Superior temporal gyrus (tissue), 1 donor: ENCODE measurements around the gene GNG4.

Experiments used
- DNase-seq: peaks from one replicate; pipeline ENCODE4 v3.0.0-alpha.2; 2016; ENCODE audit errors: extremely low spot score

GNG4 gene

GRCh38 chr1:235649368-235650163, at the start of gene GNG4:
TSS of gene GNG4 (minus strand) at chr1:235649784. CDS start at chr1:235583838, 65,946 bp downstream.
- DNase-seq = no peak

GRCh38 chr1:235697508-235697907, 47.9 kb upstream of the GNG4 start:
- no peak for DNase-seq

DNA sequence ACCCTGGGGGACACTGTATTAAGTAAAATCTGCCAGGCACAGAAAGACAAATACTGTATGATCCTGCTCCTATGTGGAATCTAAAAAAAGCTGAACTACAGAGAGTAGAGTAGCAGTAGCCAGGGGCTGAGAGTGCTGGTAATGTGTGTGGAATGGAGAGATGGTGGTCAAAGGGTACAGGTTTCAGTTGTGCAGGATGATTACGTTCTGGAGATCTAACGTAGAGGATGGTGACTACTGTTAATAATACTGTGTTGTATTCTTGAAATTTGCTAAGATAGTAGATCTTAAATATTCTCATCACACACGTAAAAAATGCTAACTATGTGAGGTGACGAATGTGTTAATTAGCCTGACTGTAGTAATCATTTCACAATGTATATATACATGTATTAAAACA, 39.8 kb upstream of the GNG4 start:
- no peak for DNase-seq

DNA sequence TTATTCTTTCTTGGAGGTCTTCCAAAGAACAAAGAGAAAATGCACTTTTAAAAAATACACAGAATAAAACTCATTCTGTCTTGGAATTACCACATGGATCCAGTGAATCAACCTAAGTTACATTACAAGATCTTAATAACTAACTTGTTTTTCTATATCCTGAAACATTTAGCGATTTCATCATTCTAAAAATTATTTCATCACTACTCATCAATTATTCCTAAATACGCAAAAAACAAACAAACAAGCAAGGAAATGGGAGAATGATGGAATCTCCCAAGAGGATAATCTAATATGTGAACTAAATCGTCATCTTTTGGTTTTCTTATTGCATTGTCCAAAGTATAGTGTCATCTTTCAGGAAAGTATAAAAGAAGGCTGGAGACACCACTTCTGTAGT, 38.5 kb upstream of the GNG4 start:
- no peak for DNase-seq

GRCh38 chr1:235683653-235684052, 34.1 kb upstream of the GNG4 start:
- no peak for DNase-seq

GRCh38 chr1:235682216-235682615, 32.6 kb upstream of the GNG4 start:
- DNase-seq = no peak

DNA sequence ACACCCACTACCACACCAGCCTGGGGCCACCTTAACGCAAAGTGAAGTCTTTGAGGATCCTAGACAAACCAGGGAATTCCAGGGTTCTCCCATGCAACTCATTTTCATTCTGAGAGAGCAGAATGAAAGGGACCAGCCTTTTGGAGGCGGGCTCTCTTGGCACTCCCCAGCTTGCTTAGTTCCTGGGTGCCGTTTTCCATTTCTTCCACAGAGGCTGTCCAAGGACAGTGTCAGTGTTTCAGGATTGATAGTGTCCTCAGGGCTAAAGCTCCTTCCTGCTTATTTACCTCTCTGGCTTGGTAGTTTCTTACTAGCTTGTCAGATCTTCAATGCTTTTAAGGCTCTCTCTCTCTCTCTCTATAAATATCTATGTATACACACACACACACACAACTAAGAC, 30.1 kb upstream of the GNG4 start:
- no peak for DNase-seq

DNA sequence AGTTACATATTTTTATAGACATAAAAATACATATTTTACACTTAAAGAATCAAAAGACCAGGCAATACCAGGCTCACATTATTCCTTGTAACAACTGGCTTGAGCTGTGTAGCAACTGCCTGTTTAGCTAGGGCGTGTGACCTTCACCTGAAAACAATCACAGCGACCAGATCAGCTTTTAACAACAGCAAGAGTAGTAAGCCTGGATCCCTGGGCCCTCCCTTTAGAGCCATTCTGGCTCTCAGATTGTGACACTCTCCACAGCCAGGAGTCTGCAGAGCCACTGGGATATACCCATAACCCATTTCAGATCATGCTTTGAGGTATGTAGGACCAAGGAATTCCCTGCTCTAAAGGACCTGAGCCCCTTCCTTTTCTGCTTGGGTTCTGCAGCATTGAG, 29.4 kb upstream of the GNG4 start:
- no peak for DNase-seq

GRCh38 chr1:235675152-235675890, 25.7 kb upstream of the GNG4 start:
- DNase-seq = no peak

- DNase-seq = no peak
Measured at GRCh38 chr1:235673981-235674380, 24.4 kb upstream of the GNG4 start.

DNA sequence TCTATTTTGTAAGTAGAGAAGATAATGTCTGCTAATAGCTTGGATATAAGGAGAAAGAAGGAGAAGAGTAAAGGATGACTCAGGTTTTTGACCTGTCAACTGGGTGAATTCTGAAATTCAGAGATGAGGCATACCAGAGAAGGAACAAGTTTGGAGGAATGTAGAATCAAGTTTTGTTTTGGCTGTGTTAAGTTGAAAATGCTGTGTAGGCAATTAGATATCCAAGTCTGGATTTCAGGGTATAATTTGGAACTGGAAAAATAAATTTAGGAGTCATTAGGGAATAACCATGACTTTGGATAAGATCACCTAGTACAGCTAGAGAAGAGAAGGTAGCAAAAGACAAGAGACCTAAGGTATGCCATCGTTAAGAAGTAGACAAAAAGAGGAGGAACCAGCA, 22.4 kb upstream of the GNG4 start:
- no peak for DNase-seq

DNA sequence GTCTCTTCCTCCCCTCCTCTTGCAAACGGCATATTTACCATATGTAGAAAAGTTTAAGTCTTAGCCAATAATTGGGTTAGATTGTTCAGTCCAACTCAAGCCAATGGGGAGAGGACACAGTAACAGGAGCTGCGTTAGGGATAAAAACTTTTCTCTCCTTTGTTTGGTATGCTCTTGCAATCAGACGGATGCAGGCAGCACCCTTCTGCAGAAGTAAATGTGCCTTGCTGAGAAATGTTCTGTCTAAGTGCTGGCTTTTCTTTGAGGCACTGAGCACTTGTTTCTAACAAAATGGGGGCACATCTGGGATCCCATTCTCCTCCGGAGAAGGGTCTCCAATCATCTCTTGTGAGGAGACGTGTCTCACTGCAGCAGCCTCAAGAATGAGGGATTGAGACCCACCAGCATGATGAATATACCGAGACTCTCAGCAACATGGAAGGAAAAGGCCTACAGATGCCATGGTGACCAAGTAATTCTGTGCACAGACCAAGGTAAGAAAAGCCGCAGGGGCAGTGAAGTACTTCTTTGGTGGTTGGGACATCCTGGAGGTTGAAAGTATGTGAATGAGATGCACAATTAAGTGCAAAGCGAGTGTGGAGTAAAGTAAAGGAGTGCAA, 20.7 kb upstream of the GNG4 start:
- DNase-seq = no peak

- DNase-seq = no peak
Measured at GRCh38 chr1:235669277-235669676, 19.7 kb upstream of the GNG4 start.

GRCh38 chr1:235663628-235664027, 14.0 kb upstream of the GNG4 start:
- no peak for DNase-seq

DNA sequence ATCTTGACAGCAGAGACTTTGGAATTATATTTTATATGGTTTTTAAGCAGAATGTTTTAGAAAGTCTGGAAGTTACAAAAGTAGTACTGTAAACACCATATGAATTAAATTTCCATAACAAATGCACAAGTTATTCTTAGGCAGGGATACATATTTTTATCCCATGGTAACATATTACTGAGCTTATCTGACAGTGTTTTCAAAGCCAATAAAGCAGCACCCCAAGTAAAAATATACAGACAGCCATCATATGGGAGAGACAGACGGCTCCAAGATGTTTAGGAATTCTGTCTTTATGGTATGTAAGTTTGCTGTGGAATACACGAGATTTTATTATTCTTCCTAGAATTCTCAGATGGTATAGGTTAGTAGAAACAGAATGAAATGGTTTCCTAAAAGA, 12.0 kb upstream of the GNG4 start:
- DNase-seq = no peak

GRCh38 chr1:235659186-235659771, 9.7 kb upstream of the GNG4 start:
- DNase-seq = no peak

GRCh38 chr1:235657747-235658526, 8.4 kb upstream of the GNG4 start:
- no peak for DNase-seq

DNA sequence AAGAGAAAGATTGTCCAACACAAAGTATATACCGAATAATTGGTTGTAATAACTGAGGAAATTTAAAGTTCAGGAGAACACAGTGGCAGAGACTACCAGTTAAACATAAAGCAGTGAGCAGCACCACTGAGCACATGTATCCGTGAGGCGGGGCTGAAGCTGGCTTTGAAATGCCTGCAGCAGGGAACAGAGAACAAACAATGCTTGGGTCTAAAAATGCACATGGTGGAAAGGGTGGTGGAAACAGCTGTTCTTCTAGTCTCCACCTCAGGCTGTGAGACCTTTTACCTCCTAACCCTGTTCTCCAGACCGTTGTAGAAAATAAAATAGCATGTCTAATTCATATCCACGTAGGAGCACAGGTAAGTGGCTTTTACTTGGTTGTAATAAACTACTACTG, 7.7 kb upstream of the GNG4 start:
- no peak for DNase-seq

DNA sequence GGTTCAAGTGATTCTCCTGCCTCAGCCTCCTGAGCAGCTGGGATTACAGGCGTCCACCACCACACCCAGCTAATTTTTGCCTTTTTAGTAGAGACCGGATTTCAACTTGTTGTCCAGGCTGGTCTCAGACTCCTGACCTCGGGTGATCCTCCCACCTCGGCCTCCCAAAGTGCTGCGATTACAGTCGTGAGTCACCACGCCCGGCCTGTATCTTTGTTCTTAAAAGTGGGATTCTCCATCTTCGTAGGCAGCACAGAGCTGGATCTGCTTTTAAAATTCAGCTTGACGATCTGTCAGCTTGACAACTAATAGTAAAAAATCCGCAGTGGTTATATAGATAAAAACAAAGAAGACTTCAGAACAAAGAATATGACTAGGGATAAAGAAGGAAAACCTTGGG, 2.8 kb upstream of the GNG4 start:
- DNase-seq = no peak

DNA sequence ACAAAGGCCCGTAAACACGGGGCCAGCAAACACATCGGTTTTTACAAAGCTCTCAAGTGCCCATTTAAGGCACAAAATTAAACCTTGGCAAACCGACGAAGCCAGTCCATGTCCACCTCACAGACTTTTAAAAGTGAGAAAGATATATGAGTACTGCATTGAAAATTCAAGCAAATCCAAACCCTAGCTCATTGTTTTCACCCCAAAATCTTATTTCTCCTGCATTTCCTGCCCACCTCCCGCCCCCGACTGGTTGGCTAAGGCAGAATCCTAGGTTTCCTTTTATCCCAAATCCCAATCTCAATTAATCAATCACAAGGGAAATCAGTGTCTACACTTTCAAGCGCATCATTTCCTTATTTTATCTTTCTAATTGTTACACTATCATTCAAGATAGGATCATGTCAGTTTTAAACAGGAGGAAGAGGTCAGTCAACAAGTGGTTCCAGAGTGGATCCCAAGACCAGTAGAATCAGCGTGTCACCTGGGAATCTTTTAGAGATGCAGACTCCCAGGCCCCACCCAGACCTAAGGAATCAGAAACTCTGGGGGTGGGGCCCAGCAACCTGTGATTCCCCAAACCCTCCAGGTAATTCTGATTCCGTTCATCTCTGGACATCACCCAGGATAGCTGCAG, 1.7 kb upstream of the GNG4 start:
- DNase-seq = no peak
